Limb (tissue), 2 donors: ENCODE results near the gene QRFP.

Experiments used
- DNase-seq, 2 donors: peaks; one replicate each; pipeline ENCODE4 v3.0.0-alpha.2; 2016; ENCODE audit errors: extremely low spot score in 2 of 2

Gene QRFP

GRCh38 chr9:130904070-130905044 is 7.7 kb upstream of the QRFP start:
- DNase-seq = no peak

GRCh38 chr9:130903194-130904069 is 6.8 kb upstream of the QRFP start:
- DNase-seq = no peak

GRCh38 chr9:130902204-130903185 is 5.9 kb upstream of the QRFP start:
- no peak for DNase-seq

GRCh38 chr9:130901498-130902203 is 5.0 kb upstream of the QRFP start:
- no peak for DNase-seq

GRCh38 chr9:130900701-130901497 is 4.3 kb upstream of the QRFP start:
- no peak for DNase-seq

GRCh38 chr9:130899051-130899748 is 2.6 kb upstream of the QRFP start:
- DNase-seq = no peak

- no peak for DNase-seq
Measured at GRCh38 chr9:130898552-130898852, 1.9 kb upstream of the QRFP start.

GRCh38 chr9:130897848-130898551 is 1.4 kb upstream of the QRFP start:
- no peak for DNase-seq

GRCh38 chr9:130897105-130897751 is 616 bp upstream of the QRFP start:
- no peak for DNase-seq

- DNase-seq = no peak
Measured at GRCh38 chr9:130895481-130896232, 955 bp downstream of the QRFP start.

- no peak for DNase-seq
Measured at GRCh38 chr9:130895038-130895437, 1.6 kb downstream of the QRFP start.

- DNase-seq = no peak
Measured at GRCh38 chr9:130894546-130894945, 2.1 kb downstream of the QRFP start.

- DNase-seq = peak in 1 of 2 donors; percentile 10
Measured at GRCh38 chr9:130893341-130894101, 3.1 kb downstream of the QRFP start.

- DNase-seq = no peak
Measured at GRCh38 chr9:130892477-130893304, 3.9 kb downstream of the QRFP start.

- peak in 1 of 2 donors; percentile 62 for DNase-seq
Measured at GRCh38 chr9:130891688-130892476, 4.7 kb downstream of the QRFP start.
